ENCODE measurements around the gene NCOA1. TPM values are rescaled to one million over a fixed set of nuclear protein-coding genes. Genes with fewer than 3 reads are reported as not detected.

NCOA1 gene
- polyA plus RNA-seq, 1 of the 3 experiments (the other 2 are of a cell fraction) = 10.7 TPM

- no peak for DNase-seq
- Histone ChIP-seq H3K36me3 (replicated peaks in 1 of 2; ENCODE audit: control insufficient read depth in 1 of 2, insufficient read depth in 2 of 2, low read length in 1 of 2) (peaks cover 24 to 29% of the 10 kb centered on the region in 2 experiments), H2AFZ (ENCODE audit: low read depth) (no peak overlapping the region), H3K27ac (ENCODE audit: low read depth in 2 of 2, low read length in 1 of 2) (no peak overlapping the region), H3F3A (replicated peaks; ENCODE audit: insufficient read depth) (peaks cover 16% of the 10 kb centered on the region), H3K4me2 (no peak overlapping the region), H4K20me1 (ENCODE audit: insufficient read depth) (no peaks in the 10 kb centered on the region), H3K9ac (no peak overlapping the region), H3K9me3 (no peaks in the 10 kb centered on the region), H3K79me2 (ENCODE audit: insufficient read depth) (no peaks in the 10 kb centered on the region), H3K9me2 (no peaks in the 10 kb centered on the region), H3K4me3 (ENCODE audit: low read depth in 2 of 2, low read length in 1 of 2) (no peak overlapping the region), H3K4me1 (ENCODE audit: control insufficient read depth in 1 of 2, insufficient read depth in 2 of 2, low read depth in 1 of 2, low read length in 1 of 2) (peaks cover 10 to 13% of the 10 kb centered on the region in 2 experiments; a peak in 3 of 4 replicates), H3K27me3 (ENCODE audit: insufficient read depth) (no peaks in the 10 kb centered on the region)
- ChIA-PET POLR2A (no interaction called here), CTCF (interaction anchor here (1.0 kb wide), 1 partner anchor 62 kb away, joined by 3 read pairs; no protein-coding TSS in a partner anchor)
- TF ChIP-seq EZH2phosphoT487 (IDR thresholded peaks at IDR 0.05; ENCODE audit: borderline replicate concordance, low read depth) (no peak), RXRA (IDR thresholded peaks at IDR 0.05; ENCODE audit: borderline replicate concordance, low read depth) (no peak), IRF3 (IDR thresholded peaks at IDR 0.05; ENCODE audit: low read depth, low read length) (no peak), RAD21 (IDR thresholded peaks at IDR 0.05; ENCODE audit: low read length) (no peak), CHD2 (IDR thresholded peaks at IDR 0.05; ENCODE audit: low read length, partially characterized antibody) (no peak)
- 93% methylated on average over 2 of the region's 2 CpGs for WGBS (ENCODE audit: low lambda C conversion rate)
Observed at GRCh38 chr2:24717263-24717951, 226.4 kb downstream of the NCOA1 start.

DNA sequence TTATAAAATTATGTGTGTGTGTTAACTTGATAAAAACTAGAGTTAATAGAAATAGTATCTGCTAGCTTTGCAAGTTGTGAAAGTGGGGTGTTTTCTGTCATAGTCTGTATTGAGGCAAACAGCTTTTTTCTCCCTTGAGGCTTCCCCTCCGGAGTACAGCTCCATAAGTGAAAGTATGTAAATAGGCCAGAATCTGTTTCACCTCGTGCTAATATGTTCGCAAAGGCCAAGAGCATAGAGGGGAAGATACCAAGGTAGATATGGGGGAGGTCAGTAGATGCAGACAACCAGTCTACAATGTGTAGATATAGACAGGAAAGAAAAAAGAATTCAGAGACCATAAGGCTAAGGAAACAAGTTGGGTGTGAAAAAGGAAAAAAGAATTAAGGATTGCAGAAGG is 229.3 kb downstream of the NCOA1 start:
- no peak overlapping the region for H3K4me3 ChIP-seq (ENCODE audit: low read depth in 2 of 2, low read length in 1 of 2)
- H3F3A ChIP-seq (replicated peaks; ENCODE audit: insufficient read depth) = peaks cover 7% of the 10 kb centered on the region
- ChIA-PET CTCF (interaction anchor here (0.7 to 1.0 kb wide), 3 partner anchors 64 to 224 kb away, joined by 3 to 4 read pairs (median 4); no protein-coding TSS in a partner anchor), POLR2A (no interaction called here)
- no peaks in the 10 kb centered on the region for H3K9me3 ChIP-seq
- no peak for DNase-seq
- no peaks in the 10 kb centered on the region for H3K79me2 ChIP-seq (ENCODE audit: insufficient read depth)
- no peaks in the 10 kb centered on the region for H4K20me1 ChIP-seq (ENCODE audit: insufficient read depth)
- H3K27ac ChIP-seq (ENCODE audit: low read depth in 2 of 2, low read length in 1 of 2) = no peak overlapping the region
- peaks cover 10 to 19% of the 10 kb centered on the region in 2 experiments; a peak in 3 of 4 replicates for H3K4me1 ChIP-seq (ENCODE audit: control insufficient read depth in 1 of 2, insufficient read depth in 2 of 2, low read depth in 1 of 2, low read length in 1 of 2)
- TF ChIP-seq SIN3A (IDR thresholded peaks at IDR 0.05; ENCODE audit: borderline replicate concordance, low read depth, low read length) (no peak), IRF3 (IDR thresholded peaks at IDR 0.05; ENCODE audit: low read depth, low read length) (no peak), EP300 (IDR thresholded peaks at IDR 0.05; ENCODE audit: borderline replicate concordance in 1 of 2, low read depth in 1 of 2, low read length in 1 of 2) (no peak), RXRA (IDR thresholded peaks at IDR 0.05; ENCODE audit: borderline replicate concordance, low read depth) (no peak), FOSL2 (IDR thresholded peaks at IDR 0.05; ENCODE audit: borderline replicate concordance, low read depth) (no peak), ELF1 (IDR thresholded peaks at IDR 0.05) (no peak), SMC3 (IDR thresholded peaks at IDR 0.05; ENCODE audit: low read depth, low read length) (no peak), NFIC (IDR thresholded peaks at IDR 0.05; ENCODE audit: borderline replicate concordance) (no peak), EZH2phosphoT487 (IDR thresholded peaks at IDR 0.05; ENCODE audit: borderline replicate concordance, low read depth) (no peak), POLR2AphosphoS5 (IDR thresholded peaks at IDR 0.05; ENCODE audit: low read depth, low read length) (no peak), RAD21 (IDR thresholded peaks at IDR 0.05; ENCODE audit: low read length) (no peak), MXI1 (IDR thresholded peaks at IDR 0.05; ENCODE audit: low read depth, low read length) (no peak), NRF1 (IDR thresholded peaks at IDR 0.05; ENCODE audit: low read depth, low read length) (no peak)
- TF ChIP-seq, protein P1, sequence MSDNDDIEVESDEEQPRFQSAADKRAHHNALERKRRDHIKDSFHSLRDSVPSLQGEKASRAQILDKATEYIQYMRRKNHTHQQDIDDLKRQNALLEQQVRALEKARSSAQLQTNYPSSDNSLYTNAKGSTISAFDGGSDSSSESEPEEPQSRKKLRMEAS (IDR thresholded peaks at IDR 0.05; ENCODE audit: low read depth) = no peak
- TF ChIP-seq, protein P2, sequence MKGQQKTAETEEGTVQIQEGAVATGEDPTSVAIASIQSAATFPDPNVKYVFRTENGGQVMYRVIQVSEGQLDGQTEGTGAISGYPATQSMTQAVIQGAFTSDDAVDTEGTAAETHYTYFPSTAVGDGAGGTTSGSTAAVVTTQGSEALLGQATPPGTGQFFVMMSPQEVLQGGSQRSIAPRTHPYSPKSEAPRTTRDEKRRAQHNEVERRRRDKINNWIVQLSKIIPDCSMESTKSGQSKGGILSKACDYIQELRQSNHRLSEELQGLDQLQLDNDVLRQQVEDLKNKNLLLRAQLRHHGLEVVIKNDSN (IDR thresholded peaks at IDR 0.05; ENCODE audit: borderline replicate concordance, low read depth) = no peak
- no peaks in the 10 kb centered on the region for H3K27me3 ChIP-seq (ENCODE audit: insufficient read depth)
- no peak overlapping the region for H3K9ac ChIP-seq
- no peak overlapping the region for H3K4me2 ChIP-seq
- H3K36me3 ChIP-seq (replicated peaks in 1 of 2; ENCODE audit: control insufficient read depth in 1 of 2, insufficient read depth in 2 of 2, low read length in 1 of 2) = peaks cover 6 to 12% of the 10 kb centered on the region in 2 experiments
- no peaks in the 10 kb centered on the region for H3K9me2 ChIP-seq
- no peak overlapping the region for H2AFZ ChIP-seq (ENCODE audit: low read depth)
- WGBS (ENCODE audit: low lambda C conversion rate) = 93% methylated on average over 3 of the region's 3 CpGs
